AG04449 (cell line): Measurements from ENCODE around the gene TRMT44.
"Not testable (repeated sequence)": the region's sequence is repeated elsewhere in the genome, so short reads cannot be mapped to it uniquely, and the experiment has no call there.

Source experiments
- CTCF ChIA-PET: fragments of 350-600 bp; formaldehyde crosslinking; extraction: SDS; loops from one replicate; lab custom pipeline; 2021; ENCODE audit warnings: antibody characterized with exemption; lab: Yijun Ruan, JAX
- POLR2A ChIA-PET: fragments of 400-600, 350-600 bp; formaldehyde crosslinking; extraction: SDS; loops from one replicate; lab custom pipeline; 2020; ENCODE audit warnings: antibody characterized with exemption, inconsistent platforms; lab: Yijun Ruan, JAX
- DNase-seq: peaks from one replicate; pipeline ENCODE4 v3.0.0-alpha.2; 2010; ENCODE audit warnings: low read depth, low spot score
- H3K4me3 ChIP-seq: 2 replicates; pipeline ENCODE4 v1.5.1; 2011; ENCODE audit warnings: low read depth, mild to moderate bottlenecking, control low read depth, low read length
- CTCF ChIP-seq: IDR thresholded peaks from one replicate; pipeline ENCODE4 v1.5.1; 2011; ENCODE audit warnings: mild to moderate bottlenecking, moderate library complexity, low read length, control low read depth, inconsistent platforms; ENCODE audit not compliant: insufficient read depth; ENCODE audit errors: missing control alignments

TRMT44 gene

GRCh38 chr4:8508740-8509139 lies 68.2 kb downstream of the TRMT44 start:
- ChIA-PET CTCF (no interaction called here), POLR2A (no interaction called here)
- no peak for DNase-seq
- TF ChIP-seq CTCF = no peak
- no peak overlapping the region for H3K4me3 ChIP-seq

- POLR2A ChIA-PET = no interaction called here
- H3K4me3 ChIP-seq = no peak overlapping the region
- no peak for TF ChIP-seq CTCF
- DNase-seq = no peak
- CTCF ChIA-PET = no interaction called here
Measured at GRCh38 chr4:8509311-8509950, 68.9 kb downstream of the TRMT44 start.

- ChIA-PET CTCF (interaction anchor here (1.0 kb wide), 1 partner anchor 10 kb away, joined by 3 read pairs; no protein-coding TSS in a partner anchor), POLR2A (no interaction called here)
- no peak overlapping the region for H3K4me3 ChIP-seq
- TF ChIP-seq CTCF = no peak
- no peak for DNase-seq
Measured at GRCh38 chr4:8510191-8510590, 69.6 kb downstream of the TRMT44 start.

GRCh38 chr4:8510611-8511285 lies 70.2 kb downstream of the TRMT44 start:
- H3K4me3 ChIP-seq = no peak overlapping the region
- ChIA-PET CTCF (interaction anchor here (1.0 kb wide), 1 partner anchor 10 kb away, joined by 3 read pairs; no protein-coding TSS in a partner anchor), POLR2A (no interaction called here)
- DNase-seq = no peak
- TF ChIP-seq CTCF = no peak

- TF ChIP-seq CTCF = no peak
- ChIA-PET CTCF (no interaction called here), POLR2A (no interaction called here)
- no peak for DNase-seq
- no peak overlapping the region for H3K4me3 ChIP-seq
Measured at GRCh38 chr4:8512510-8512909, 71.9 kb downstream of the TRMT44 start.

GRCh38 chr4:8513080-8513479 lies 72.5 kb downstream of the TRMT44 start:
- CTCF ChIA-PET, H3K4me3 ChIP-seq, DNase-seq, POLR2A ChIA-PET: not testable (repeated sequence)
